NK-92 treated with Interleukin-12 subunit alpha and Interleukin-12 subunit beta, amount 100 ng/mL, for 24 hours (cell line): Measurements from ENCODE around the gene HOXD13.

ENCODE experiments used
- DNase-seq: peaks from one replicate; lab custom pipeline; 2025; lab: John Stamatoyannopoulos, UW

HOXD13 gene

GRCh38 chr2:176121190-176122051, 28.9 kb downstream of the HOXD13 start:
- no peak for DNase-seq

GRCh38 chr2:176122052-176122682, 29.6 kb downstream of the HOXD13 start:
- DNase-seq: no peak

GRCh38 chr2:176122683-176123410, 30.3 kb downstream of the HOXD13 start, which contains the start of gene HOXD9:
Gene HOXD9 (plus strand): TSS chr2:176122719. CDS start chr2:176122769, 50 bp downstream.
- DNase-seq: no peak

- DNase-seq: no peak
Observed at GRCh38 chr2:176123411-176124109, 31.0 kb downstream of the HOXD13 start.

- DNase-seq: no peak
Observed at GRCh38 chr2:176124110-176124946, 31.8 kb downstream of the HOXD13 start.

- DNase-seq: no peak
Observed at GRCh38 chr2:176124947-176125771, 32.6 kb downstream of the HOXD13 start.

- no peak for DNase-seq
Observed at GRCh38 chr2:176125772-176126054, 33.2 kb downstream of the HOXD13 start.

- peak; percentile 10 for DNase-seq
Observed at GRCh38 chr2:176126929-176127773, 34.6 kb downstream of the HOXD13 start.

GRCh38 chr2:176127774-176128072, 35.2 kb downstream of the HOXD13 start:
- DNase-seq: no peak

- DNase-seq: no peak
Observed at GRCh38 chr2:176128172-176128981, 35.9 kb downstream of the HOXD13 start.

- no peak for DNase-seq
Observed at GRCh38 chr2:176128982-176129796, 36.7 kb downstream of the HOXD13 start, which contains the start of gene HOXD8. Gene HOXD8 (plus strand): TSS chr2:176129705. CDS start chr2:176130367, 662 bp downstream.

- no peak for DNase-seq
Observed at GRCh38 chr2:176129813-176130146, 37.3 kb downstream of the HOXD13 start.

GRCh38 chr2:176130147-176130956, 37.8 kb downstream of the HOXD13 start:
- DNase-seq: no peak

GRCh38 chr2:176130957-176131847, 38.7 kb downstream of the HOXD13 start:
- DNase-seq: no peak

GRCh38 chr2:176131848-176132158, 39.3 kb downstream of the HOXD13 start:
- DNase-seq: no peak
